HCT116 (cell line): Measurements from ENCODE around the gene RABL3.
"Not testable (repeated sequence)": the region's sequence is repeated elsewhere in the genome, so short reads cannot be mapped to it uniquely, and the experiment has no call there.

Experiments
- ATF3 ChIP-seq: IDR thresholded peaks from 2 replicates; pipeline ENCODE4 v1.6.1; 2012
- CTCF ChIP-seq, 3 experiments: fragments of 200-600 bp in 1 of 3; sonication (generic) in 1 of 3; IDR thresholded peaks in 2 of 3; conservative IDR thresholded peaks in 1 of 3; 2 replicates each; pipeline ENCODE4 v1.5.1; 2012 to 2017; ENCODE audit warnings: low read depth in 2 of 3, low read length in 2 of 3, antibody characterized with exemption in 1 of 3, borderline replicate concordance in 1 of 3, control low read depth in 1 of 3, mild to moderate bottlenecking in 1 of 3, mixed read lengths in 1 of 3, mixed run types in 1 of 3, moderate library complexity in 1 of 3; ENCODE audit not compliant: insufficient read depth in 1 of 3
- EGR1 ChIP-seq: IDR thresholded peaks from 2 replicates; pipeline ENCODE4 v1.6.1; 2012; ENCODE audit warnings: low read depth
- JUND ChIP-seq: IDR thresholded peaks from 2 replicates; pipeline ENCODE4 v1.6.1; 2012
- POLR2A ChIP-seq: IDR thresholded peaks from 2 replicates; pipeline ENCODE4 v1.7.0; 2011; ENCODE audit warnings: borderline replicate concordance; ENCODE audit not compliant: insufficient read depth, insufficient read length; ENCODE audit errors: extremely low read depth
- POLR2AphosphoS5 ChIP-seq: IDR thresholded peaks from 2 replicates; pipeline ENCODE4 v1.6.1; 2011; ENCODE audit warnings: mild to moderate bottlenecking, low read depth, low read length, moderate library complexity
- RAD21 ChIP-seq: IDR thresholded peaks from 2 replicates; pipeline ENCODE4 v1.6.1; 2012; ENCODE audit warnings: low read depth, mild to moderate bottlenecking
- REST ChIP-seq: IDR thresholded peaks from 2 replicates; pipeline ENCODE4 v1.6.1; 2012; ENCODE audit warnings: low read depth
- SIN3A ChIP-seq: IDR thresholded peaks from 2 replicates; pipeline ENCODE4 v1.6.1; 2012; ENCODE audit warnings: low read depth
- SP1 ChIP-seq: IDR thresholded peaks from 2 replicates; pipeline ENCODE4 v1.6.1; 2012; ENCODE audit warnings: low read depth
- YY1 ChIP-seq: IDR thresholded peaks from 2 replicates; pipeline ENCODE4 v1.6.1; 2011; ENCODE audit warnings: low read length, low read depth, moderate library complexity, mild to moderate bottlenecking; ENCODE audit not compliant: insufficient replicate concordance; ENCODE audit errors: extremely low read depth
- ZNF274 ChIP-seq: fragments of 200-500 bp; sonication (Bioruptor generic); IDR thresholded peaks from 2 replicates; pipeline ENCODE4 v1.6.1; 2014; ENCODE audit warnings: mild to moderate bottlenecking, low read depth, low read length, inconsistent platforms

- TF ChIP-seq CTCF (IDR thresholded peaks at IDR 0.05 in 2 of 3, conservative IDR thresholded peaks at IDR 0.05 in 1 of 3; ENCODE audit: borderline replicate concordance in 1 of 3, insufficient read depth in 1 of 3, low read depth in 2 of 3, low read length in 2 of 3); POLR2A; JUND; POLR2AphosphoS5; REST; SP1; RAD21; EGR1; ZNF274; SIN3A; YY1; ATF3: not testable (repeated sequence)
Measured at GRCh38 chr3:120758551-120758950, 16.2 kb upstream of the RABL3 start.
